ENCODE results near the gene AREL1.
A peak's percentile ranks its signal among the peaks of the same experiment; 100 is the strongest.

AREL1 gene

DNA sequence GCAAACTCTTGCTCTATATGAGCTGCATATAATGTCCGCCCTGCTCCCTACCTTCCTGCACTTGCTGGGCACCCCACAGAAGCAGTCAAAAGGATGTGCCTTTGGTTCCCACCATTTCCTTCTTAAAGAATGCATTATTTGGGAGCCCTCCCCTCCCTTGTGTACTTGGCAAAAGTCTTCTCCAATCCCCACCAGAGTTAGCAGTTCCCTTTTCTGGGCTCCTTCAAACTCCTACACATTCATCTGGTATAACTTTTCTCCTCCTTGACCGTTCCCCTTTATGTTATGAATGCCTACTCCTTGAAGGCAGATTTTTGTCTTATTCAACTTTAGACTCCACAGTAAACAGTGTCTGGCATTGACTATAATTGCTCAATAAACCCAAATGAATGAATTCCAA is 27.8 kb downstream of the AREL1 start:
- Histone ChIP-seq H3K23ac (ENCODE audit: low read length) (no peak overlapping the region), H3K79me2 (ENCODE audit: control insufficient read depth, insufficient read depth, low read length, poor library complexity) (no peaks in the 10 kb centered on the region), H3K79me1 (ENCODE audit: low read length) (no peaks in the 10 kb centered on the region), H3K4me2 (ENCODE audit: low read length) (no peak overlapping the region), H4K8ac (ENCODE audit: low read depth, low read length) (no peak overlapping the region), H3K27me3 (ENCODE audit: insufficient read depth, low read length) (no peaks in the 10 kb centered on the region), H3K18ac (ENCODE audit: low read length) (no peak overlapping the region), H3K4me3 (ENCODE audit: low read depth, low read length) (no peak overlapping the region), H4K91ac (ENCODE audit: low read depth, low read length) (no peak overlapping the region), H3K9me3 (ENCODE audit: insufficient read depth, low read depth, low read length) (no peaks in the 10 kb centered on the region), H3K27ac (ENCODE audit: low read depth, low read length) (no peak overlapping the region), H3K14ac (ENCODE audit: low read length) (no peak overlapping the region), H3K36me3 (ENCODE audit: control insufficient read depth in 1 of 2, insufficient read depth in 2 of 2, low read length in 2 of 2) (peaks cover 9 to 23% of the 10 kb centered on the region in 2 experiments), H2BK12ac (ENCODE audit: low read length) (no peak overlapping the region), H2AFZ (ENCODE audit: insufficient read depth, low read length, poor library complexity) (no peak overlapping the region), H4K12ac (ENCODE audit: low read depth, low read length) (no peak overlapping the region), H3K4me1 (ENCODE audit: control insufficient read depth in 1 of 2, insufficient read depth in 2 of 2, low read length in 2 of 2) (no peaks in the 10 kb centered on the region), H3K9ac (ENCODE audit: low read length) (no peak overlapping the region), H2BK5ac (ENCODE audit: low read depth, low read length, poor library complexity) (no peak overlapping the region), H3K4ac (ENCODE audit: low read depth, low read length) (no peak overlapping the region), H2AK5ac (ENCODE audit: low read length) (no peak overlapping the region), H2BK120ac (ENCODE audit: insufficient read depth, low read length, poor library complexity) (no peak overlapping the region)
- DNase-seq, result no peak
- WGBS (ENCODE audit: extremely low coverage, insufficient coverage, insufficient read length), result no CpG with 5 or more reads among the region's 2 CpGs

DNA sequence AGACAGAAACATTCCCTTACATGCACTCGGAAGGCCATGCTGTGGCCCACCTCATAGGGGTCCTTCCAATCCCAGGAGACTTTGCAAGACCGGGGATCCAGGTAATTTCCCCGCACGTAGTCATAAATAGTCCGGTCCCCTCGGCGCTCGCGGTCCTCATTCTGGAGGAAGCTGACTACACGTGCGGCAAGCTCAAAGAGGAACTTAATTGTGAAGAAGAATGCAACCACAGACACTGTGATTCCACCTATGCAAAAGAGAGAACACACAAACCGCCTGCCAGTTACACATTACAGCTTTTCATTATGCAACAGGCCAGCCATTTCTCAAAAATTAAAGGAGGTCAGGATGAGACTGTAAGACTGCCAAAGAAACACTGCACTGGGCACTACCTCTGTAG is 28.4 kb downstream of the AREL1 start:
- no peak overlapping the region for H2BK120ac ChIP-seq (ENCODE audit: insufficient read depth, low read length, poor library complexity)
- no peaks in the 10 kb centered on the region for H3K27me3 ChIP-seq (ENCODE audit: insufficient read depth, low read length)
- H3K79me1 ChIP-seq (ENCODE audit: low read length), result no peaks in the 10 kb centered on the region
- peaks cover 9 to 21% of the 10 kb centered on the region in 2 experiments for H3K36me3 ChIP-seq (ENCODE audit: control insufficient read depth in 1 of 2, insufficient read depth in 2 of 2, low read length in 2 of 2)
- H2BK12ac ChIP-seq (ENCODE audit: low read length), result no peak overlapping the region
- no peaks in the 10 kb centered on the region for H3K4me1 ChIP-seq (ENCODE audit: control insufficient read depth in 1 of 2, insufficient read depth in 2 of 2, low read length in 2 of 2)
- H3K4ac ChIP-seq (ENCODE audit: low read depth, low read length), result no peak overlapping the region
- H3K18ac ChIP-seq (ENCODE audit: low read length), result no peak overlapping the region
- H3K4me2 ChIP-seq (ENCODE audit: low read length), result no peak overlapping the region
- H3K27ac ChIP-seq (ENCODE audit: low read depth, low read length), result no peak overlapping the region
- H2BK5ac ChIP-seq (ENCODE audit: low read depth, low read length, poor library complexity), result no peak overlapping the region
- WGBS (ENCODE audit: extremely low coverage, insufficient coverage, insufficient read length), result no CpG with 5 or more reads among the region's 12 CpGs
- H3K14ac ChIP-seq (ENCODE audit: low read length), result no peak overlapping the region
- H3K9ac ChIP-seq (ENCODE audit: low read length), result no peak overlapping the region
- H3K4me3 ChIP-seq (ENCODE audit: low read depth, low read length), result no peak overlapping the region
- DNase-seq, result peak in 1 of 2 donors; percentile 10
- H2AFZ ChIP-seq (ENCODE audit: insufficient read depth, low read length, poor library complexity), result no peak overlapping the region
- no peaks in the 10 kb centered on the region for H3K79me2 ChIP-seq (ENCODE audit: control insufficient read depth, insufficient read depth, low read length, poor library complexity)
- no peak overlapping the region for H4K91ac ChIP-seq (ENCODE audit: low read depth, low read length)
- H2AK5ac ChIP-seq (ENCODE audit: low read length), result no peak overlapping the region
- no peak overlapping the region for H4K8ac ChIP-seq (ENCODE audit: low read depth, low read length)
- H3K9me3 ChIP-seq (ENCODE audit: insufficient read depth, low read depth, low read length), result no peaks in the 10 kb centered on the region
- H4K12ac ChIP-seq (ENCODE audit: low read depth, low read length), result no peak overlapping the region
- no peak overlapping the region for H3K23ac ChIP-seq (ENCODE audit: low read length)

GRCh38 chr14:74683406-74683805 is 29.5 kb downstream of the AREL1 start:
- Histone ChIP-seq H3K4me3 (ENCODE audit: low read depth, low read length) (no peak overlapping the region), H4K12ac (ENCODE audit: low read depth, low read length) (no peak overlapping the region), H3K4me2 (ENCODE audit: low read length) (no peak overlapping the region), H3K4me1 (ENCODE audit: control insufficient read depth in 1 of 2, insufficient read depth in 2 of 2, low read length in 2 of 2) (no peaks in the 10 kb centered on the region), H2AK5ac (ENCODE audit: low read length) (no peak overlapping the region), H3K79me1 (ENCODE audit: low read length) (no peaks in the 10 kb centered on the region), H3K36me3 (ENCODE audit: control insufficient read depth in 1 of 2, insufficient read depth in 2 of 2, low read length in 2 of 2) (peaks cover 9 to 21% of the 10 kb centered on the region in 2 experiments), H2BK12ac (ENCODE audit: low read length) (no peak overlapping the region), H3K27ac (ENCODE audit: low read depth, low read length) (no peak overlapping the region), H3K9me3 (ENCODE audit: insufficient read depth, low read depth, low read length) (no peaks in the 10 kb centered on the region), H3K27me3 (ENCODE audit: insufficient read depth, low read length) (no peaks in the 10 kb centered on the region), H3K23ac (ENCODE audit: low read length) (no peak overlapping the region), H2BK120ac (ENCODE audit: insufficient read depth, low read length, poor library complexity) (no peak overlapping the region), H3K18ac (ENCODE audit: low read length) (no peak overlapping the region), H2BK5ac (ENCODE audit: low read depth, low read length, poor library complexity) (no peak overlapping the region), H3K79me2 (ENCODE audit: control insufficient read depth, insufficient read depth, low read length, poor library complexity) (no peaks in the 10 kb centered on the region), H2AFZ (ENCODE audit: insufficient read depth, low read length, poor library complexity) (no peak overlapping the region), H4K8ac (ENCODE audit: low read depth, low read length) (no peak overlapping the region), H4K91ac (ENCODE audit: low read depth, low read length) (no peak overlapping the region), H3K4ac (ENCODE audit: low read depth, low read length) (no peak overlapping the region), H3K14ac (ENCODE audit: low read length) (no peak overlapping the region), H3K9ac (ENCODE audit: low read length) (no peak overlapping the region)
- no CpG with 5 or more reads among the region's 3 CpGs for WGBS (ENCODE audit: extremely low coverage, insufficient coverage, insufficient read length)
- DNase-seq, result no peak

DNA sequence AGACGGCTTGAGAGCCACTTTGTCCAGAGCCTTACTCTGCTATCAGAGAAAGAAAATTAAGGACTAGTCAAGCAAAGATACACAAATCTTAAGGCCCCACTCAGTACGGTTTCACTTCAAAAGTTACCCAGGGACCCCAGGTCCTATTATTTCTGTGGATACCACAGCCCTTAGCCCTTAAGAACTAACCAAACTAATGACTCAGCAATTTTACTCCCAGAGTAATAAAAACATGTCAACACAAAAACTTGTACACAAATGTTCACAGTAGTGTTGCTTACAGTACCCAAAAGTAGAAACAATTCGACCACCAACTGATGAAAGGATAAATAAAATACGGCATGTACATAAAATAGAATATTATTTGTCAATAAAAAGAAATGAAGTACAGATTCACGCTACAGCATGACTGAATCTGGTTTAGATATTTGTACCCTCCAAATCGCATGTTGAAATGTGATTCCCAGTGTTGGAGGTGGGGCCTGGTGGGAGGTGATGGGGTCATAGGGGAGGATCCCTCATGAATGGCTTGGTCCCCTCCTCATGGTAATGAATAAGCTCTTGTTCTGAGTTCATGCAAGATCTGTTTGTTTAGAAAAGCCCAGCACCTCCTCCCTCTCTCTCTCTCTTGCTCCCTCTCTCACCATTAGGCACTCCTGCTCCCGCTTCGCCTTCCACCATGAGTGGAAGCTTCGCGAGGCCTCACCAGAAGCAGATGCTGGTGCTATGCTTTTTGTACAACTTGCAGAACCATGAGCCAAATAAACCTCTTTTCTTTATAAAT is 30.5 kb downstream of the AREL1 start:
- H2BK120ac ChIP-seq (ENCODE audit: insufficient read depth, low read length, poor library complexity), result no peak overlapping the region
- H4K91ac ChIP-seq (ENCODE audit: low read depth, low read length), result no peak overlapping the region
- H3K27me3 ChIP-seq (ENCODE audit: insufficient read depth, low read length), result no peaks in the 10 kb centered on the region
- no peak overlapping the region for H3K4me2 ChIP-seq (ENCODE audit: low read length)
- no peak overlapping the region for H4K12ac ChIP-seq (ENCODE audit: low read depth, low read length)
- H3K79me2 ChIP-seq (ENCODE audit: control insufficient read depth, insufficient read depth, low read length, poor library complexity), result no peaks in the 10 kb centered on the region
- no peak overlapping the region for H2BK12ac ChIP-seq (ENCODE audit: low read length)
- H3K18ac ChIP-seq (ENCODE audit: low read length), result no peak overlapping the region
- no peaks in the 10 kb centered on the region for H3K4me1 ChIP-seq (ENCODE audit: control insufficient read depth in 1 of 2, insufficient read depth in 2 of 2, low read length in 2 of 2)
- H3K36me3 ChIP-seq (ENCODE audit: control insufficient read depth in 1 of 2, insufficient read depth in 2 of 2, low read length in 2 of 2), result peaks cover 7 to 21% of the 10 kb centered on the region in 2 experiments
- H3K9me3 ChIP-seq (ENCODE audit: insufficient read depth, low read depth, low read length), result no peaks in the 10 kb centered on the region
- no peak for DNase-seq
- no peak overlapping the region for H2AK5ac ChIP-seq (ENCODE audit: low read length)
- H2AFZ ChIP-seq (ENCODE audit: insufficient read depth, low read length, poor library complexity), result no peak overlapping the region
- no peak overlapping the region for H3K4ac ChIP-seq (ENCODE audit: low read depth, low read length)
- no CpG with 5 or more reads among the region's 10 CpGs for WGBS (ENCODE audit: extremely low coverage, insufficient coverage, insufficient read length)
- H3K4me3 ChIP-seq (ENCODE audit: low read depth, low read length), result no peak overlapping the region
- H4K8ac ChIP-seq (ENCODE audit: low read depth, low read length), result no peak overlapping the region
- H3K9ac ChIP-seq (ENCODE audit: low read length), result no peak overlapping the region
- H3K79me1 ChIP-seq (ENCODE audit: low read length), result no peaks in the 10 kb centered on the region
- H3K27ac ChIP-seq (ENCODE audit: low read depth, low read length), result no peak overlapping the region
- no peak overlapping the region for H2BK5ac ChIP-seq (ENCODE audit: low read depth, low read length, poor library complexity)
- no peak overlapping the region for H3K14ac ChIP-seq (ENCODE audit: low read length)
- H3K23ac ChIP-seq (ENCODE audit: low read length), result no peak overlapping the region

Measured in trophoblast cell (in vitro differentiated cells and primary cell).